GM21526 (cell line): Measurements from ENCODE around the gene LMNA.

ENCODE experiments used
- ATAC-seq: cut with Tn5 transposase; IDR thresholded peaks from one replicate; pipeline ENCODE4 v1.9.1; 2021; ENCODE audit warnings: moderate library complexity; ENCODE audit not compliant: unreplicated experiment, low FRiP score

The LMNA gene

DNA sequence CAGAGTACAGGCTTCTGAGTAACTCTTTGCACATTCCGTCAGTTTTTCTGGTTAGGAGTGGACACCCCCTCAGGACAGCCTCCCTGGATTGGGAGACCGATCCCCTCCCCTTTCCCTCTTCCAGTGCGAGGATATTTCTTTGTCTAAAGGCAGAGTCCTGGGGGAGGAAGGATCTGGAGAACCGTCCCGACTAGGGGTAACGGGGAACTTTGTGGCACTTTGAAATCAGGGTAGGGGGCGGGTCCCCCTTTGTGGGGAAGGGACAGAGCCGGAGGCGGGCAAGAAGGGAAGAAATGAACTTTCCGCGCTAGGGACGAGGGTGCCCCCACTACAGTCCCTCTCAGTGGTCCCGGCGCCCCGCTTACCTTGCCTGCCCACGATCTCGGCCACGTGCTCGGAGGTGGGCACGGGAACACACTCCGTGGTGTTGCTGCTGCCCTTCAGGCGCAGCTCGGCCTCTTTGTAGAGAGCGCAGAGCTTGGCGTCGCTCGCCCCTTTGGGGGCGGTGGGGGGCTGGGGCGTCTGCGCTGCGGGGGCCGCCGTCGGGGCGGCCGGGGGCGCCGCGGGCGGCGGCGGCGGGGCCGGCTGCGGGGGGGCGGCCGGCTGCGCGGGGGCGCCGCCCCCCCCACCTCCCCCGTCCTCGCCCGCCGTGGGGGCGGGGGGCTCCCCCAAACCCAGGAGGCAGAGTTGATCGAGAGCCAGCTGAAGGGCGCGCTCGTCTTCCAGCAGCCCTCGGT, 33.2 kb upstream of the LMNA start:
- ATAC-seq = no peak

- ATAC-seq = no peak
Observed at GRCh38 chr1:156081917-156082308, 32.6 kb upstream of the LMNA start.

DNA sequence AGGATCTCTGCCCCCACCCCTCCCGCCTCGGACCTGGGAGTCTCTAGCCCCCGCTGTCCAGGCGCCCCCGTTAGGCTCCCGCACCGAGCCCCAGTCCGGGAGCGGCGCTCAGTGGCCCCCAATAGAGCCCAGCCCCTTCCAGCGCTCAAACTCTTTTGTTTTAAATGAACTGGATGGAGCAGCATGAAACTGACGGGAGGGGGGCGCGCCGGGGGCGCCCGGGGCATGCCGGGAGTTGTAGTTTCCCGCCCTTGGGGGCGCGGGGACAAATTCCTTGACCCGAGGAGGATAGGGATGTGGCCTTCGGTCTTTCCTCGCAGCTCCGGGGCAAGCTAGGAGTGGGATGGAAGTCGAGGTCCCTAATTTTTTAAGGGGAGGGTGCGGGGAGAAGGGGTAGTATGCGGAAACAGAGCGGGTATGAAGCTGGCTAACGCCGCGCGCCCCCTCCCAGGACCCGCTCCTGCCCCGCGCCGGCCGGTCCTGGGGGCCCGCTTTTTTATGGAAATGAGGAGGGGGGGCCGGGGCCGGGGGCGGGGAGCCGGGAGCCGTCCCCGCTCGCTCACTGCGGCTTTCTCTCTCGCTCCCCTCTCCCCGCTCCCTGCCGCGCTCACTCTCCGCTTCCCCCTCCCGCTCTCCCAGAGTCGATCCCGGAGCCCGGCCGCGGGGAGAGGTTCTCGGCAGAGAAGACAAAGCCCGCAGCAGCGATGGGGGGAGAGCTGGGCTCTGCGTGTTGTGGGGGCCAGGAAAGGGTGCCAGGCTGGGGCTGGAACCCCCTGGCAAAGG, 32.0 kb upstream of the LMNA start, which contains the start of gene MEX3A:
MEX3A (minus strand) TSS at position 157 of the 783 bp plus-strand sequence. CDS start 467 bp downstream, outside the sequence.
- no peak for ATAC-seq

GRCh38 chr1:156083800-156084790, 30.4 kb upstream of the LMNA start:
- ATAC-seq = no peak

DNA sequence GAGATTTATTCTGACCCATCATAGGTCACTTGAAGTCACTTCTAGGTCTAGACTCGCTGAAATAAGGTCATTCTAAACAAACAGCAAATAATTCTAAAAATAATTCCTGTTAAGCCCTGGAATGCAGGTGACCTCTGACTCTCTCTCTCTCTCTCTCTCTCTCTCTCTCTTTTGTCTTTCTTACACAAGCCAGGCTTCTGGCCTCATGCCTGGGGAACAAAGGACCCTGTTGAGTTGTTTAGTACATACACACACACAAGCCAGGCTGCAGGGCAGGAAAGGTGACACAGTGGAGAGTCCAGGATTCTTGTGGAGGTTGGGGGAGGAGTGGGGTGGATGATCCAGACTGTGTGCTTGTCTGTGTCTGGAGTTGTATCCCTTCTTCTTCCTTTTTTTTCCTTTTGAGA, 28.3 kb upstream of the LMNA start:
- no peak for ATAC-seq

DNA sequence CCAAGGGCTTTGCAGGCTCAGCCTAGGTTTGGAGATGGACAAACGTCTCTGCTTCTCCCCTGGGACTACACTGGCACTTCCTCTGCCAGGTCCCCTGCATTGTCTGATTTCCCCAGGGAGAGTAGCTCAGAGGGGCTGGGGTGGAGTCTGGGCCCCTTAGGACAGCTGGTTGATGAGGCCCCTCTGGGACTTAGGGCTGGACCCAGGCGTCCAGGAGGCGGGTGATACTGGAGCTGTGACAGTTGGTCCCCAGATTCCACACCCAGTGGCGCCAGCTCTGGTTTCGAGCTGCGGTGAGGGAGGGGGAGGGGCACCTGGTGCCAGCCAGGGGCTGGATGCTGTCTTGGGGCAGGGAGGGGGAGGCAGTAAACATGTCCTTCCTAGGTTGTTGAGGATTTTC, 24.8 kb upstream of the LMNA start:
- no peak for ATAC-seq

DNA sequence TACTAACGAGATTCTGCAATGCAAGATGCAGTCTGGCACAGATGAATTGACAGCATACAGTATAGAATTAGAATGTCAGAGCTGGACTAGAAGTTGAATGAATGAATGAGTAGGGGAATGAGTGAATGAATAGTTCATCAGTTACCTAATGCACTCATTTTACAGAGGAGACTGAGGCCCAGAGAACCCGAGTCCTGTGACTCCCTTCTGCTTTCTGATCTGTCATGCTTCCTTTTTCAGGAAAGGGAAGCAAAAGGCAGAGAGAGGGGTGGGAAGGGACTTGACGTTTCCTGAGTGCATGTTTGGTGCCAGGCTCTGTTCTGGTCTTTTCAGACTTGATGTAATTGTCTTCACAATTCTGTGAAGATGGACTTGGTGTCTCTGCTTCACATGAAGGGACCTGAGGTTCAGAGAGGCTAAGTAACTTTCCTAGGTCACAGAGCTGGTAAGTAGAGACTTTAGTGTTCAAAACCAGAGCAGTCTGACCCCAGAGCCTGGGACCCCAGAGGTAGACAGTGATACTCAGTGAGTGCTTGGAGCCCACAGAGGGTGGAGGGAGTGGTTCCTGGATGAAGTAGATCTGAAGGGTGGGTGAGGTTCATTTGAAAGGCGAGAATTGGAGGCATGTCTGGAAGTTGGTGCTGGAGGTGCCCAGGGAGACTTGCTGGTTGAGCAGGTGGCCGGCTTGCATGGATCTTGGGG, 24.2 kb upstream of the LMNA start:
- ATAC-seq = no peak

- ATAC-seq = peak; percentile 60
Observed at GRCh38 chr1:156090840-156091188, 23.7 kb upstream of the LMNA start.

DNA sequence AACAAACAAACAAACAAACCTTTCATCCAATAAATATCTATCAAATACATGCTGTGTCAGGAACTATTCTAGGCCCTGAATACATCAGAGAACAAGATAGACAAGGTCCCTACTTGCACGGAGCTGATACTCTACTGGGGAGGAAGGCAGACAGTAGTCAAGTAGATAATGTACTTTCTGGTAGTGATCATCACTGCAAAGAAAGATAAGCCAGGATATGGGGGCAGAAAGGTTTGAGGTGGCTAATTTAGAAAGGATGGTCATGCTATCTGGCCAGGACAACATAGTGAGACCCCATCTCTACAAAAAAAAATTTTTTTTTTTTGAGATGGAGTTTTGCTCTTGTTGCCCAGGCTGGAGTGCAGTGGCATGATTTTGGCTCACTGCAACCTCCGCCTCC, 22.9 kb upstream of the LMNA start:
- ATAC-seq = no peak

DNA sequence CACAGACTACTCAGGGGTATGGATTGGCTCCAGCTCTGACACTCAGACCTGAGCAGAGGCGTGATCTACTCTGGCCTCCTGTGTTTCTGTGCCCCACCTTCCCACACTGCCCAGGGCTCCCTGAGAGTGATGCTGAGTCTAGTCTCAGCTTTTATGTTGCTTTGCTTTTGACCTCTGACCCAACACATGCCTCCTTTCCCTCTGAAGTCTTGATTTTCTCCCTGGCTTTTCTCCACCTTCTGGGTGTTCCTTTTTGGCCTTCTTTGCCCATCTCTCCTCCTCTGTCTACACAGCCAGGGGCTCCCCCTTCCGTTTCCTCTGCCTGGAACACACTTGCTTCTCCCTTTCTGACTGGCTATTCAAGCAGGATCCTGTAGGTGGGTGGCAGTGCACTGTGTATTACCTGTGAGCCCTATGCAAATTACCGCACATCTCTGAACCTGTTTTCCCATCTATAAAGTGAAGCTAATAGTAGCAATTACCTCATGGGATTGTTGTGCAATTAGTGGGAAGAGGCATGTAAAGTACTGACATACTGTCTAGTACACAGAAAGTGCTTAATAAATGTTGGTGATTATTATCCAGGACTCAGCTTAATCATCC, 18.5 kb upstream of the LMNA start:
- ATAC-seq = no peak

- peak; percentile 44 for ATAC-seq
Observed at GRCh38 chr1:156096640-156097391, 17.7 kb upstream of the LMNA start.

- ATAC-seq = no peak
Observed at GRCh38 chr1:156097499-156098178, 16.9 kb upstream of the LMNA start.

- no peak for ATAC-seq
Observed at GRCh38 chr1:156098784-156099183, 15.7 kb upstream of the LMNA start.

DNA sequence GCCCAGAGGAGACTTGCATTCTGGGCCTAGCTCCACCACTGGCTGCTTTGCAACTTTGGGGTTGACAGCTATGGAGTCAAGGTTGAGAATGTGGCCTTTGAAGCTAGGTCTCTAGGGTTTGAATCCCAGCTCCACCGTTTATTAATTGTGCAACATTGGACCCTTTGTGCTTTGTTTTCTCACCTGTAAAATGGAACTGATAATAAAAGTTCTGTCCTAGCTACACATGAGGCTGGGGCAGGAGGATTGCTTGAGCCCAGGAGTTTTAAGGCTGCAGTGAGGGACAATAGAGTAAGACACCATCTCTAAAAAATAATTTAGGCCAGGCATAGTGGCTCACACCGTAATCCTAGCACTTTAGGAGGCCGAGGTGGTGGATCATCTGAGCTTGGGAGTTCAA, 15.2 kb upstream of the LMNA start:
- no peak for ATAC-seq

- ATAC-seq = no peak
Observed at GRCh38 chr1:156100205-156100995, 14.1 kb upstream of the LMNA start.

GRCh38 chr1:156101880-156102279, 12.6 kb upstream of the LMNA start:
- no peak for ATAC-seq

- no peak for ATAC-seq
Observed at GRCh38 chr1:156102633-156103511, 11.6 kb upstream of the LMNA start.
